IMR-90 (cell line): ENCODE results near the gene DNASE1. TPM values are rescaled to one million over a fixed set of nuclear protein-coding genes. Genes with fewer than 3 reads are reported as not detected.

Source experiments
- ATAC-seq: fragments of 200-7000 bp; cut with Tn5 transposase; 2 replicates; pipeline ENCODE4 v1.9.1; 2020; ENCODE audit warnings: low read depth, mild to moderate bottlenecking, moderate library complexity
- BruUV-seq: library from RNA; stranded (reverse); fragments of 400-500 nt; replicated peaks from 2 replicates; lab custom pipeline; 2021; lab: Mats Ljungman, UMichigan
- CTCF ChIA-PET: fragments of 300-600 bp; formaldehyde crosslinking; extraction: SDS; loops from one replicate; lab custom pipeline; 2021; ENCODE audit warnings: antibody characterized with exemption; lab: Yijun Ruan, JAX
- POLR2A ChIA-PET: fragments of 300-600 bp; sonication (Branson Sonifier 250); formaldehyde crosslinking; loops from one replicate; lab custom pipeline; 2022; ENCODE audit warnings: antibody characterized with exemption; ENCODE audit not compliant: unreplicated experiment; lab: Charles Lee
- DNase-seq: peaks from one replicate; pipeline ENCODE4 v3.0.0; 2013
- H2AFZ ChIP-seq: replicated peaks from 2 replicates; pipeline ENCODE3; 2013; ENCODE audit warnings: low read length, mild to moderate bottlenecking; ENCODE audit not compliant: poor library complexity
- H2AK5ac ChIP-seq: 2 replicates; pipeline ENCODE4 v1.6.1; 2013; ENCODE audit warnings: low read depth, low read length, inconsistent platforms
- H2AK9ac ChIP-seq: replicated peaks from 2 replicates; pipeline ENCODE3; 2013; ENCODE audit warnings: mild to moderate bottlenecking, low read depth, low read length, moderate library complexity; ENCODE audit not compliant: poor library complexity
- H2BK120ac ChIP-seq: 2 replicates; pipeline ENCODE4 v1.6.1; 2013; ENCODE audit warnings: low read depth, low read length, inconsistent platforms
- H2BK15ac ChIP-seq: 3 replicates; pipeline ENCODE4 v1.6.1; 2013; ENCODE audit warnings: low read depth, low read length, inconsistent platforms
- H2BK20ac ChIP-seq: 2 replicates; pipeline ENCODE4 v1.6.1; 2013; ENCODE audit warnings: low read depth, mild to moderate bottlenecking, inconsistent platforms, low read length, moderate library complexity
- H2BK5ac ChIP-seq: 2 replicates; pipeline ENCODE4 v1.6.1; 2013; ENCODE audit warnings: mild to moderate bottlenecking, low read depth, low read length, inconsistent platforms; ENCODE audit not compliant: poor library complexity, severe bottlenecking
- H3K14ac ChIP-seq: replicated peaks from 2 replicates; pipeline ENCODE4 v1.6.1; 2013; ENCODE audit warnings: low read depth, low read length, inconsistent platforms
- H3K18ac ChIP-seq: 2 replicates; pipeline ENCODE4 v1.6.1; 2013; ENCODE audit warnings: low read depth, low read length, control low read depth
- H3K23ac ChIP-seq: 2 replicates; pipeline ENCODE4 v1.6.1; 2013; ENCODE audit warnings: low read depth, low read length, inconsistent platforms
- H3K27ac ChIP-seq: 2 replicates; pipeline ENCODE4 v1.5.1; 2013; ENCODE audit warnings: mild to moderate bottlenecking, control low read depth, low read length; ENCODE audit not compliant: insufficient read depth
- H3K27me3 ChIP-seq: 2 replicates; pipeline ENCODE4 v1.6.1; 2013; ENCODE audit warnings: low read length; ENCODE audit not compliant: control insufficient read depth, insufficient read depth
- H3K36me3 ChIP-seq: 2 replicates; pipeline ENCODE4 v1.6.1; 2013; ENCODE audit warnings: low read length, mixed read lengths; ENCODE audit not compliant: control insufficient read depth, insufficient read depth
- H3K4ac ChIP-seq: 2 replicates; pipeline ENCODE4 v1.6.1; 2013; ENCODE audit warnings: low read depth, low read length, inconsistent platforms
- H3K4me1 ChIP-seq: 2 replicates; pipeline ENCODE4 v1.6.1; 2013; ENCODE audit warnings: low read length, mixed read lengths; ENCODE audit not compliant: control insufficient read depth, insufficient read depth
- H3K4me2 ChIP-seq: 2 replicates; pipeline ENCODE4 v1.6.1; 2013; ENCODE audit warnings: low read depth, mild to moderate bottlenecking, control low read depth, low read length, moderate library complexity
- H3K4me3 ChIP-seq: 2 replicates; pipeline ENCODE4 v1.5.1; 2013; ENCODE audit warnings: low read depth, mild to moderate bottlenecking, control low read depth, low read length, moderate library complexity; ENCODE audit not compliant: insufficient read depth
- H3K56ac ChIP-seq: 2 replicates; pipeline ENCODE4 v1.6.1; 2013; ENCODE audit warnings: low read length, inconsistent platforms; ENCODE audit not compliant: insufficient read depth; ENCODE audit errors: extremely low read depth
- H3K79me1 ChIP-seq, 2 experiments: 2 replicates each; pipeline ENCODE4 v1.6.1; 2013; ENCODE audit warnings: low read length in 2 of 2, inconsistent platforms in 1 of 2, low read depth in 1 of 2
- H3K9ac ChIP-seq: 2 replicates; pipeline ENCODE4 v1.6.1; 2013; ENCODE audit warnings: low read depth, low read length, control low read depth
- H3K9me1 ChIP-seq: 2 replicates; pipeline ENCODE4 v1.6.1; 2013; ENCODE audit warnings: low read length, inconsistent platforms; ENCODE audit not compliant: insufficient read depth
- H3K9me3 ChIP-seq: 2 replicates; pipeline ENCODE4 v1.6.1; 2013; ENCODE audit warnings: low read length; ENCODE audit not compliant: control insufficient read depth, insufficient read depth
- H4K20me1 ChIP-seq: 2 replicates; pipeline ENCODE4 v1.6.1; 2013; ENCODE audit warnings: low read length, inconsistent platforms; ENCODE audit not compliant: insufficient read depth
- H4K5ac ChIP-seq: 2 replicates; pipeline ENCODE4 v1.6.1; 2013; ENCODE audit warnings: mild to moderate bottlenecking, low read depth, low read length, control low read depth
- H4K8ac ChIP-seq, 2 experiments: 2 replicates each; pipeline ENCODE4 v1.6.1; 2013; ENCODE audit warnings: low read depth in 2 of 2, low read length in 2 of 2, control low read depth in 1 of 2, inconsistent platforms in 1 of 2
- H4K91ac ChIP-seq: 2 replicates; pipeline ENCODE4 v1.6.1; 2013; ENCODE audit warnings: low read depth, low read length, inconsistent platforms; ENCODE audit not compliant: insufficient read depth
- BHLHE40 ChIP-seq: fragments of 150-350 bp; IDR thresholded peaks from 2 replicates; pipeline ENCODE4 v1.6.1; 2016; ENCODE audit warnings: mild to moderate bottlenecking, low read depth, low read length
- CEBPB ChIP-seq: IDR thresholded peaks from 2 replicates; pipeline ENCODE4 v1.6.1; 2012; ENCODE audit warnings: low read depth, low read length, improper control_type of control experiment
- FOS ChIP-seq: fragments of 150-350 bp; IDR thresholded peaks from 2 replicates; pipeline ENCODE4 v1.6.1; 2016; ENCODE audit warnings: low read depth, low read length
- MAFK ChIP-seq: IDR thresholded peaks from 2 replicates; pipeline ENCODE4 v1.6.1; 2012; ENCODE audit warnings: low read depth, low read length, improper control_type of control experiment
- POLR2A ChIP-seq: IDR thresholded peaks from 2 replicates; pipeline ENCODE4 v1.6.1; 2012; ENCODE audit warnings: mild to moderate bottlenecking, low read depth, low read length
- RAD21 ChIP-seq: IDR thresholded peaks from 2 replicates; pipeline ENCODE4 v1.6.1; 2012; ENCODE audit warnings: low read length, improper control_type of control experiment
- RCOR1 ChIP-seq: IDR thresholded peaks from 2 replicates; pipeline ENCODE4 v1.6.1; 2012; ENCODE audit warnings: mild to moderate bottlenecking, low read length, improper control_type of control experiment; ENCODE audit not compliant: insufficient replicate concordance
- RFX5 ChIP-seq: IDR thresholded peaks from 2 replicates; pipeline ENCODE4 v1.8.0; 2012; ENCODE audit warnings: low read depth, mild to moderate bottlenecking, low read length, moderate library complexity
- USF2 ChIP-seq: fragments of 150-350 bp; IDR thresholded peaks from 2 replicates; pipeline ENCODE4 v1.6.1; 2017; ENCODE audit warnings: mild to moderate bottlenecking, antibody characterized with exemption, low read length, low read depth
- WGBS, 2 experiments: methylation state at CpG; one replicate each; pipeline versions ENCODE4 v1.1.5 to v1.1.7; 2013; ENCODE audit warnings: missing lambda C conversion rate in 2 of 2; ENCODE audit not compliant: insufficient read length in 1 of 2; ENCODE audit errors: extremely low coverage in 2 of 2; 5-methylcytosine and 5-hydroxymethylcytosine counted together
- dilution Hi-C: fragments of 300-500 bp; cut with HindIII; formaldehyde crosslinking; loops from one replicate; pipeline ENCODE4 v1.14.3; 2018; ENCODE audit warnings: low sequenced_read_pairs; ENCODE audit not compliant: unreplicated experiment
- in situ Hi-C: fragments of 300-500 bp; cut with MboI; formaldehyde crosslinking; loops from 3 replicates; pipeline ENCODE4 v1.14.3; 2019; ENCODE audit warnings: low sequenced_read_pairs, inconsistent platforms, mixed read lengths
- intact Hi-C: fragments of 100-400 bp; cut with micrococcal nuclease; formaldehyde crosslinking; loops from 2 replicates; pipeline ENCODE4 v1.10.0; 2022
- polyA plus RNA-seq, 3 experiments: library from polyadenylated mRNA; depleted of rRNA; stranded (reverse); fragments of >200 nt; gene quantifications; 2 replicates each; pipeline ENCODE4 v1.2.3, GENCODE V29; 2012; ENCODE audit warnings: low replicate concordance in 1 of 3
- total RNA-seq: library from RNA; depleted of rRNA; stranded (reverse); fragments of >200 nt; gene quantifications from 2 replicates; pipeline ENCODE4 v1.2.3, GENCODE V29; 2012
- TF ChIP-seq, protein P1 (sequence below): conservative IDR thresholded peaks from 2 replicates; pipeline ENCODE4 v1.5.1; 2012; ENCODE audit warnings: mild to moderate bottlenecking, low read depth, low read length, improper control_type of control experiment
- TF ChIP-seq, protein P2 (sequence below): fragments of 150-350 bp; IDR thresholded peaks from 2 replicates; pipeline ENCODE4 v1.6.1; 2016; ENCODE audit warnings: low read depth, mild to moderate bottlenecking, low read length, moderate library complexity, borderline replicate concordance

The DNASE1 gene
- total and polyA plus RNA-seq, 2 of the 4 experiments (the other 2 are of a cell fraction): 5.4 to 15.9 TPM

- H4K5ac ChIP-seq: no peak overlapping the region
- TF ChIP-seq MAFK (no peak), RCOR1 (no peak), BHLHE40 (no peak), FOS (no peak), USF2 (no peak), RFX5 (no peak), POLR2A (no peak), RAD21 (no peak), CEBPB (no peak)
- TF ChIP-seq, protein P1, sequence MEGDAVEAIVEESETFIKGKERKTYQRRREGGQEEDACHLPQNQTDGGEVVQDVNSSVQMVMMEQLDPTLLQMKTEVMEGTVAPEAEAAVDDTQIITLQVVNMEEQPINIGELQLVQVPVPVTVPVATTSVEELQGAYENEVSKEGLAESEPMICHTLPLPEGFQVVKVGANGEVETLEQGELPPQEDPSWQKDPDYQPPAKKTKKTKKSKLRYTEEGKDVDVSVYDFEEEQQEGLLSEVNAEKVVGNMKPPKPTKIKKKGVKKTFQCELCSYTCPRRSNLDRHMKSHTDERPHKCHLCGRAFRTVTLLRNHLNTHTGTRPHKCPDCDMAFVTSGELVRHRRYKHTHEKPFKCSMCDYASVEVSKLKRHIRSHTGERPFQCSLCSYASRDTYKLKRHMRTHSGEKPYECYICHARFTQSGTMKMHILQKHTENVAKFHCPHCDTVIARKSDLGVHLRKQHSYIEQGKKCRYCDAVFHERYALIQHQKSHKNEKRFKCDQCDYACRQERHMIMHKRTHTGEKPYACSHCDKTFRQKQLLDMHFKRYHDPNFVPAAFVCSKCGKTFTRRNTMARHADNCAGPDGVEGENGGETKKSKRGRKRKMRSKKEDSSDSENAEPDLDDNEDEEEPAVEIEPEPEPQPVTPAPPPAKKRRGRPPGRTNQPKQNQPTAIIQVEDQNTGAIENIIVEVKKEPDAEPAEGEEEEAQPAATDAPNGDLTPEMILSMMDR: no peak
- TF ChIP-seq, protein P2, sequence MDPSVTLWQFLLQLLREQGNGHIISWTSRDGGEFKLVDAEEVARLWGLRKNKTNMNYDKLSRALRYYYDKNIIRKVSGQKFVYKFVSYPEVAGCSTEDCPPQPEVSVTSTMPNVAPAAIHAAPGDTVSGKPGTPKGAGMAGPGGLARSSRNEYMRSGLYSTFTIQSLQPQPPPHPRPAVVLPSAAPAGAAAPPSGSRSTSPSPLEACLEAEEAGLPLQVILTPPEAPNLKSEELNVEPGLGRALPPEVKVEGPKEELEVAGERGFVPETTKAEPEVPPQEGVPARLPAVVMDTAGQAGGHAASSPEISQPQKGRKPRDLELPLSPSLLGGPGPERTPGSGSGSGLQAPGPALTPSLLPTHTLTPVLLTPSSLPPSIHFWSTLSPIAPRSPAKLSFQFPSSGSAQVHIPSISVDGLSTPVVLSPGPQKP: no peak
- H4K8ac ChIP-seq: no peak overlapping the region
- ChIA-PET POLR2A (no interaction called here), CTCF (no interaction called here)
- intact Hi-C loops (loop anchor here (2.0 kb wide), 1 partner anchor 81 kb away; no protein-coding TSS in a partner anchor), in situ Hi-C loops (no loop called here), dilution Hi-C loops (no loop called here)
- no peak overlapping the region for H2BK20ac ChIP-seq
- no CpG with 5 or more reads among the region's 2 CpGs for WGBS, 2 experiments
- no peaks in the 10 kb centered on the region for H4K20me1 ChIP-seq
- H2AK9ac ChIP-seq: no peak overlapping the region
- H3K9me3 ChIP-seq: no peaks in the 10 kb centered on the region
- H3K4me2 ChIP-seq: no peak overlapping the region
- no peak overlapping the region for H3K23ac ChIP-seq
- DNase-seq (no peak), ATAC-seq (no peak)
- H3K4me3 ChIP-seq: no peak overlapping the region
- no peak overlapping the region for H3K18ac ChIP-seq
- peaks cover 8% of the 10 kb centered on the region for H3K9me1 ChIP-seq
- no peak overlapping the region for H3K14ac ChIP-seq
- no peaks in the 10 kb centered on the region for H3K27me3 ChIP-seq
- no peak overlapping the region for H3K4ac ChIP-seq
- no peak overlapping the region for H2BK120ac ChIP-seq
- H3K4me1 ChIP-seq: peaks cover 5% of the 10 kb centered on the region
- H3K79me1 ChIP-seq: peaks cover 21 to 32% of the 10 kb centered on the region in 2 experiments
- H3K36me3 ChIP-seq: peaks cover 12% of the 10 kb centered on the region; the same call in 1 of the 2 replicates
- H3K56ac ChIP-seq: no peak overlapping the region
- H2AK5ac ChIP-seq: no peak overlapping the region
- no peak overlapping the region for H4K91ac ChIP-seq
- no peak overlapping the region for H2AFZ ChIP-seq
- no peak overlapping the region for H3K27ac ChIP-seq
- no peak overlapping the region for H3K9ac ChIP-seq
- H2BK15ac ChIP-seq: no peak overlapping the region
- H2BK5ac ChIP-seq: no peak overlapping the region
- BruUV-seq: no TSS peak
These were observed 46.9 kb upstream of the DNASE1 start for GRCh38 chr16:3607634-3608033.
